GM12878 (cell line): ENCODE measurements around the gene BLACAT1. TPM values are rescaled to one million over a fixed set of nuclear protein-coding genes. Genes with fewer than 3 reads are reported as not detected.

Experiments used
- ATAC-seq: fragments of 200-7000 bp; cut with Tn5 transposase; 3 replicates; pipeline ENCODE4 v1.9.1; 2020; ENCODE audit warnings: mild to moderate bottlenecking, moderate library complexity
- BruUV-seq: library from RNA; stranded (reverse); fragments of 400-500 nt; replicated peaks from 2 replicates; lab custom pipeline; 2021; lab: Mats Ljungman, UMichigan
- CTCF ChIA-PET: fragments of 300-600 bp; sonication (Branson Sonifier 250); formaldehyde crosslinking; extraction: SDS; loops from one replicate; lab custom pipeline; 2021; ENCODE audit warnings: inconsistent platforms; lab: Yijun Ruan, JAX
- POLR2A ChIA-PET: fragments of 350-600 bp; formaldehyde crosslinking; extraction: SDS; loops from one replicate; lab custom pipeline; 2021; ENCODE audit warnings: inconsistent platforms; lab: Charles Lee
- RAD21 ChIA-PET: fragments of 300-600 bp; sonication (Branson Sonifier 250); formaldehyde crosslinking; loops from one replicate; lab custom pipeline; 2023; ENCODE audit warnings: antibody characterized with exemption; ENCODE audit not compliant: unreplicated experiment; lab: Charles Lee
- SMC1A ChIA-PET: fragments of 300-600 bp; sonication (Branson Sonifier 250); formaldehyde crosslinking; loops from one replicate; lab custom pipeline; 2023; ENCODE audit not compliant: unreplicated experiment, uncharacterized antibody; lab: Charles Lee
- DNase-seq: peaks from one replicate; pipeline ENCODE4 v3.0.0-alpha.2; 2011; ENCODE audit warnings: low read depth, low spot score
- FAIRE-seq: peaks from 3 replicates; lab custom pipeline; 2011; peaks lifted over from hg19 to GRCh38; lab: Jason Lieb, UNC
- H2AFZ ChIP-seq: 2 replicates; pipeline ENCODE4 v1.6.0; 2011; ENCODE audit warnings: low read depth, low read length, control low read depth; ENCODE audit not compliant: control insufficient read depth
- H3K27ac ChIP-seq: 2 replicates; pipeline ENCODE4 v1.5.1; 2011; ENCODE audit warnings: control low read depth; ENCODE audit not compliant: control insufficient read depth, insufficient read depth
- H3K27me3 ChIP-seq, 2 experiments: replicated peaks in 1 of 2; 2 replicates each; pipeline versions ENCODE4 v1.6.0 to v1.6.1; 2011; ENCODE audit warnings: low read length in 1 of 2; ENCODE audit not compliant: control insufficient read depth in 2 of 2, insufficient read depth in 2 of 2
- H3K36me3 ChIP-seq, 2 experiments: 2 replicates each; pipeline ENCODE4 v1.5.1; 2011; ENCODE audit warnings: low read length in 1 of 2; ENCODE audit not compliant: control insufficient read depth in 2 of 2, insufficient read depth in 2 of 2
- H3K4me1 ChIP-seq: 2 replicates; pipeline ENCODE4 v1.6.1; 2011; ENCODE audit warnings: mild to moderate bottlenecking, low read length, moderate library complexity, mixed read lengths; ENCODE audit not compliant: control insufficient read depth, insufficient read depth
- H3K4me2 ChIP-seq: 2 replicates; pipeline ENCODE4 v1.6.0; 2011; ENCODE audit warnings: control low read depth; ENCODE audit not compliant: control insufficient read depth, insufficient read depth
- H3K4me3 ChIP-seq: fragments of 200-600 bp; sonication (generic); 2 replicates; pipeline ENCODE4 v1.5.1; 2016
- H3K79me2 ChIP-seq: 2 replicates; pipeline ENCODE4 v1.6.0; 2011; ENCODE audit warnings: low read length; ENCODE audit not compliant: control insufficient read depth, insufficient read depth
- H3K9ac ChIP-seq: 2 replicates; pipeline ENCODE4 v1.8.0; 2011; ENCODE audit warnings: low read length, control low read depth, mixed read lengths; ENCODE audit not compliant: control insufficient read depth, insufficient read depth
- H3K9me3 ChIP-seq: replicated peaks from 3 replicates; pipeline ENCODE4 v1.5.1; 2011; ENCODE audit warnings: mild to moderate bottlenecking, low read length; ENCODE audit not compliant: control insufficient read depth, insufficient read depth
- H4K20me1 ChIP-seq: 2 replicates; pipeline ENCODE4 v1.6.0; 2011; ENCODE audit not compliant: control insufficient read depth, insufficient read depth
- ATF3 ChIP-seq: IDR thresholded peaks from 2 replicates; pipeline ENCODE4 v1.6.1; 2011; ENCODE audit warnings: low read depth, mild to moderate bottlenecking, low read length, moderate library complexity, borderline replicate concordance; ENCODE audit errors: extremely low read depth
- BMI1 ChIP-seq: fragments of 450-650 bp; IDR thresholded peaks from 2 replicates; pipeline ENCODE4 v1.6.1; 2016; ENCODE audit warnings: mild to moderate bottlenecking, moderate library complexity, borderline replicate concordance
- MTA2 ChIP-seq: fragments of 450-650 bp; IDR thresholded peaks from 2 replicates; pipeline ENCODE4 v1.6.1; 2016; ENCODE audit warnings: low read depth, mild to moderate bottlenecking, moderate library complexity
- PKNOX1 ChIP-seq: fragments of 450-650 bp; IDR thresholded peaks from 2 replicates; pipeline ENCODE4 v1.6.1; 2016; ENCODE audit warnings: mild to moderate bottlenecking
- WGBS: methylation state at CpG from one replicate; pipeline ENCODE4 v1.1.6; 2016; ENCODE audit warnings: low lambda C conversion rate; ENCODE audit not compliant: insufficient replicate concordance, insufficient coverage; ENCODE audit errors: missing lambda C conversion rate; 5-methylcytosine and 5-hydroxymethylcytosine counted together
- in situ Hi-C: fragments of 300-500 bp; cut with MboI; formaldehyde crosslinking; loops from 9 replicates; pipeline ENCODE4 v1.14.3; 2018; ENCODE audit warnings: mixed read lengths
- intact Hi-C: fragments of 100-400 bp; cut with micrococcal nuclease; formaldehyde crosslinking; loops from one replicate; pipeline ENCODE4 v1.14.2; 2022; ENCODE audit not compliant: unreplicated experiment
- polyA plus RNA-seq, 11 experiments: library from polyadenylated mRNA; depleted of rRNA in 4 of 11; unstranded in 6 of 11; stranded (reverse) in 5 of 11; fragments of >200 nt; fragmentation: Nextera tagmentation in 4 of 11; fragmentation: Illumina TruSeq in 1 of 11; extraction: Ambion mirVana in 4 of 11; extraction: Trizol in 1 of 11; gene quantifications; 1 replicate in 1 of 11; 2 replicates in 10 of 11; pipeline versions ENCODE4 v1.2.1 to v1.2.3, GENCODE V29; 2011 to 2016; ENCODE audit warnings: inconsistent platforms in 2 of 11, missing spikeins in 2 of 11, low read depth in 1 of 11
- total RNA-seq, 4 experiments: library from RNA; depleted of rRNA in 3 of 4; stranded (reverse); fragments of >200 nt in 3 of 4; fragmentation: Illumina TruSeq in 1 of 4; extraction: Trizol in 1 of 4; gene quantifications; 2 replicates each; pipeline versions ENCODE4 v1.2.1 to v1.2.3, GENCODE V29; 2013 to 2021

BLACAT1 gene
- total and polyA plus RNA-seq, 10 of the 15 experiments (the other 5 are each of a cell fraction or from before 2014, with no cell fraction given), result 0.04 to 1.6 (median 0.15) TPM; not detected in 1

GRCh38 chr1:205435578-205436573 is 20.0 kb downstream of the BLACAT1 start:
- 13% methylated on average over 10 of the region's 11 CpGs for WGBS
- intact Hi-C loops, result loop anchor here (5.0 kb wide), 1 partner anchor 99 kb away; no protein-coding TSS in a partner anchor
- SMC1A ChIA-PET, result interaction anchor here (0.7 to 1.9 kb wide), 6 partner anchors 8 to 174 kb away, joined by 3 to 5 read pairs (median 4); no protein-coding TSS in a partner anchor

More at GRCh38 chr1:205435578-205436573, 20.0 kb downstream of the BLACAT1 start:
- DNase-seq (no peak), ATAC-seq (no peak)
- Histone ChIP-seq H3K9ac (no peak overlapping the region), H2AFZ (no peak overlapping the region), H3K9me3 (no peaks in the 10 kb centered on the region), H3K27me3 (peaks cover 1 to 3% of the 10 kb centered on the region in 2 experiments; a peak in 1 of 4 replicates), H3K27ac (no peak overlapping the region), H3K4me3 (no peak overlapping the region), H4K20me1 (no peaks in the 10 kb centered on the region)
- BruUV-seq, result no TSS peak
- no peak for TF ChIP-seq ATF3
- peak; percentile 64; the same call in 1 of the 2 replicates for TF ChIP-seq MTA2
- TF ChIP-seq BMI1, result peak; percentile 82
- TF ChIP-seq PKNOX1, result 0 out of 2 replicates have a peak, but pooled peaks have one; percentile 8
- TF ChIP-seq, all 136 proteins: peak for 3
- Histone ChIP-seq H3K4me1 (peaks cover 10% of the 10 kb centered on the region), H3K36me3 (no peaks in the 10 kb centered on the region), H3K79me2 (no peaks in the 10 kb centered on the region), H3K4me2 (no peak overlapping the region)
- CTCF ChIA-PET, result interaction anchor here (1.6 to 8.8 kb wide), 3 partner anchors 9 to 48 kb away, joined by 5 to 191 read pairs (median 11); no protein-coding TSS in a partner anchor
- FAIRE-seq, result no peak
- POLR2A ChIA-PET, result no interaction called here
- RAD21 ChIA-PET, result interaction anchor here (0.7 to 1.2 kb wide), 3 partner anchors 13 to 117 kb away, joined by 3 to 4 read pairs (median 4); no protein-coding TSS in a partner anchor
- in situ Hi-C loops, result no loop called here
